CD4-positive, alpha-beta T cell (primary cell): ENCODE results near the gene DMAC2. TPM values are rescaled to one million over a fixed set of nuclear protein-coding genes. Genes with fewer than 3 reads are reported as not detected.
"Not testable (repeated sequence)": the region's sequence is repeated elsewhere in the genome, so short reads cannot be mapped to it uniquely, and the experiment has no call there.

Source experiments
- ATAC-seq: fragments of 200-7000 bp; cut with Tn5 transposase; one replicate; pipeline ENCODE4 v1.10.0; 2022; ENCODE audit warnings: mild to moderate bottlenecking; ENCODE audit not compliant: poor library complexity
- CTCF ChIA-PET: fragments of 350-600 bp; sonication (Branson Sonifier 250); formaldehyde crosslinking; loops from one replicate; lab custom pipeline; 2021; ENCODE audit warnings: antibody characterized with exemption, inconsistent platforms; lab: Charles Lee
- POLR2A ChIA-PET: fragments of 350-600 bp; sonication (Branson Sonifier 250); formaldehyde crosslinking; loops from one replicate; lab custom pipeline; 2021; ENCODE audit warnings: antibody characterized with exemption, inconsistent platforms; lab: Charles Lee
- DNase-seq, 14 experiments: peaks; one replicate each; pipeline ENCODE4 v3.0.0-alpha.2; 2013 to 2020; ENCODE audit warnings: mixed read lengths in 2 of 14
- H3K27ac ChIP-seq, 2 donors: one replicate each; pipeline versions ENCODE4 v1.5.1 to v1.7.0; 2013; ENCODE audit warnings: low read length in 2 of 2, low read depth in 1 of 2, mild to moderate bottlenecking in 1 of 2
- H3K27me3 ChIP-seq, 2 experiments: 1 replicate in 1 of 2; 2 replicates in 1 of 2; pipeline versions ENCODE4 v1.6.1 to v1.7.0; 2013; ENCODE audit warnings: low read length in 2 of 2, control low read depth in 1 of 2, mild to moderate bottlenecking in 1 of 2, moderate library complexity in 1 of 2; ENCODE audit not compliant: insufficient read depth in 2 of 2, control insufficient read depth in 1 of 2
- H3K36me3 ChIP-seq: one replicate; pipeline ENCODE4 v1.6.1; 2013; ENCODE audit warnings: low read length, control low read depth; ENCODE audit not compliant: insufficient read depth
- H3K4me1 ChIP-seq: one replicate; pipeline ENCODE4 v1.6.1; 2013; ENCODE audit warnings: low read length, control low read depth; ENCODE audit not compliant: insufficient read depth
- H3K4me3 ChIP-seq: one replicate; pipeline ENCODE4 v1.5.1; 2013; ENCODE audit warnings: mild to moderate bottlenecking, low read length, moderate library complexity
- H3K9me3 ChIP-seq, 2 experiments: 1 replicate in 1 of 2; 2 replicates in 1 of 2; pipeline versions ENCODE4 v1.6.1 to v1.7.0; 2013; ENCODE audit warnings: low read length in 2 of 2, mild to moderate bottlenecking in 2 of 2, control low read depth in 1 of 2, moderate library complexity in 1 of 2; ENCODE audit not compliant: control insufficient read depth in 1 of 2, insufficient read depth in 1 of 2
- H3K27ac Mint-ChIP-seq: one replicate; pipeline ENCODE4 v1.8.0; 2020; ENCODE audit warnings: mixed read lengths
- H3K27me3 Mint-ChIP-seq: one replicate; pipeline ENCODE4 v1.8.0; 2021; ENCODE audit warnings: mixed read lengths
- H3K36me3 Mint-ChIP-seq: one replicate; pipeline ENCODE4 v1.8.0; 2021; ENCODE audit warnings: low read depth, mixed read lengths
- H3K4me1 Mint-ChIP-seq: one replicate; pipeline ENCODE4 v1.8.0; 2021; ENCODE audit warnings: low read depth, mixed read lengths
- H3K4me3 Mint-ChIP-seq: one replicate; pipeline ENCODE4 v1.8.0; 2020; ENCODE audit warnings: mild to moderate bottlenecking, mixed read lengths
- H3K9me3 Mint-ChIP-seq: one replicate; pipeline ENCODE4 v1.8.0; 2020; ENCODE audit warnings: mixed read lengths
- intact Hi-C, 2 experiments: fragments of 100-400 bp; cut with DNase I in 1 of 2; cut with micrococcal nuclease in 1 of 2; formaldehyde crosslinking; loops; one replicate each; pipeline versions ENCODE4 v1.15.1 to v1.9.0; 2023 to 2025; cut with DNase I, micrococcal nuclease
- total RNA-seq, 174 experiments: library from RNA in 2 of 174; stranded (reverse) in 2 of 174; gene quantifications; one replicate each; pipeline ENCODE4 v1.2.3 and lab custom pipeline; 2021 to 2026
- TF ChIP-seq, protein P1 (sequence below): fragments of 200-600 bp; IDR thresholded peaks from one replicate; pipeline ENCODE4 v1.8.0; 2022; ENCODE audit warnings: antibody characterized with exemption, mild to moderate bottlenecking

The DMAC2 gene
- total RNA-seq, 2 experiments from 2014 or later = 21.6 to 25.7 TPM

DNA sequence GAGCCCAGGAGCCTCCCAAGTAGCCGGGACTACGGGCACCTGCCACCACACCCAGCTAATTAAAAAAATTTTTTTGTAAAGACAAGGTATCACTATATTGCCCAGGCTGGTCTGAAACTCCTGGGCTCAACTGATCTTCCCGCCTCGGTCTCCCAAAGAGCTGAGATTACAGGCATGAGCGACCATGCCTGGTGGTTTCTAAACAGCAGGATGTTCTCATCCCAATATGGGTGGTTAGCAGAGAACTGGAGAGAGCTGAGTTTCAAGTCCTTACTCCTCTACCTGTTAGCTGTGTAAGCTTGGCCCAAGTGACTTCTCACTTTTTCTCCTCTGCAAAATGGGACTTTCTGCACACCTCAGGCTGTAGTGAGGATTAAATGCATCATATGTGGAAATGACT is 55.4 kb downstream of the DMAC2 start:
- no peak for ATAC-seq
- no peaks in the 10 kb centered on the region for H3K9me3 ChIP-seq
- H3K27ac Mint-ChIP-seq = no peak overlapping the region
- peaks cover 16% of the 10 kb centered on the region for H3K36me3 ChIP-seq
- TF ChIP-seq, protein P1, sequence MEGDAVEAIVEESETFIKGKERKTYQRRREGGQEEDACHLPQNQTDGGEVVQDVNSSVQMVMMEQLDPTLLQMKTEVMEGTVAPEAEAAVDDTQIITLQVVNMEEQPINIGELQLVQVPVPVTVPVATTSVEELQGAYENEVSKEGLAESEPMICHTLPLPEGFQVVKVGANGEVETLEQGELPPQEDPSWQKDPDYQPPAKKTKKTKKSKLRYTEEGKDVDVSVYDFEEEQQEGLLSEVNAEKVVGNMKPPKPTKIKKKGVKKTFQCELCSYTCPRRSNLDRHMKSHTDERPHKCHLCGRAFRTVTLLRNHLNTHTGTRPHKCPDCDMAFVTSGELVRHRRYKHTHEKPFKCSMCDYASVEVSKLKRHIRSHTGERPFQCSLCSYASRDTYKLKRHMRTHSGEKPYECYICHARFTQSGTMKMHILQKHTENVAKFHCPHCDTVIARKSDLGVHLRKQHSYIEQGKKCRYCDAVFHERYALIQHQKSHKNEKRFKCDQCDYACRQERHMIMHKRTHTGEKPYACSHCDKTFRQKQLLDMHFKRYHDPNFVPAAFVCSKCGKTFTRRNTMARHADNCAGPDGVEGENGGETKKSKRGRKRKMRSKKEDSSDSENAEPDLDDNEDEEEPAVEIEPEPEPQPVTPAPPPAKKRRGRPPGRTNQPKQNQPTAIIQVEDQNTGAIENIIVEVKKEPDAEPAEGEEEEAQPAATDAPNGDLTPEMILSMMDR = no peak
- H3K27ac ChIP-seq = no peak overlapping the region
- H3K36me3 Mint-ChIP-seq = peaks cover 27% of the 10 kb centered on the region
- intact Hi-C loops = no loop called here
- no peaks in the 10 kb centered on the region for H3K27me3 ChIP-seq
- no peak overlapping the region for H3K4me3 ChIP-seq
- no peak overlapping the region for H3K4me3 Mint-ChIP-seq
- H3K9me3 Mint-ChIP-seq = no peaks in the 10 kb centered on the region
- POLR2A ChIA-PET = interaction anchor here (0.6 kb wide), 1 partner anchor 171 kb away, joined by 3 read pairs; no protein-coding TSS in a partner anchor
- CTCF ChIA-PET = interaction anchor here (0.6 kb wide), 1 partner anchor 73 kb away, joined by 3 read pairs; no protein-coding TSS in a partner anchor
- H3K27me3 Mint-ChIP-seq = no peaks in the 10 kb centered on the region
- DNase-seq = no peak
- no peaks in the 10 kb centered on the region for H3K4me1 Mint-ChIP-seq
- H3K4me1 ChIP-seq = no peaks in the 10 kb centered on the region

DNA sequence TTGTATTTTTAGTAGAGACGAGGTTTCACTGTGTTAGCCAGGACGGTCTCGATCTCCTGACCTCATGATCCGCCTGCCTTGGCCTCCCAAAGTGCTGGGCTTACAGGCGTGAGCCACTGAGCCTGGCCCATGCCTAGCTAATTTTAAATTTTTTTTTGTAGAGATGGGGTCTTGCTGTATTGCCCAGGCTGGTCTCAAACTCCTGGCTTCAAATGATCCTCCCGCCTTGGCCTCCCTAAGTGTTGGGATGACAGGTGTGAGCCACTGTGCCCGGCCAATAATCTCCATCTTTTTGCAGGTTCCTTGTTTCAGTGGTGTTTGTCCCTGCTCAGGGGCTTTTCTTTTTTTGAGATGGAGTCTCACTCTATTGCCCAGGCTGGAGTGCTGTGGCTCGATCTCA is 58.2 kb downstream of the DMAC2 start:
- H3K4me1 ChIP-seq, CTCF ChIA-PET, H3K27me3 ChIP-seq, H3K27me3 Mint-ChIP-seq, DNase-seq, H3K9me3 ChIP-seq, H3K4me1 Mint-ChIP-seq, H3K36me3 Mint-ChIP-seq, H3K9me3 Mint-ChIP-seq, H3K36me3 ChIP-seq, H3K27ac ChIP-seq, H3K27ac Mint-ChIP-seq, intact Hi-C loops, ATAC-seq, H3K4me3 Mint-ChIP-seq, H3K4me3 ChIP-seq: not testable (repeated sequence)
- POLR2A ChIA-PET = interaction anchor here (1.5 kb wide), 1 partner anchor 16 kb away, joined by 4 read pairs; no protein-coding TSS in a partner anchor

Other genes with a start within 250 kb of the DMAC2 start
- under 1 TPM; 0.78 to 0.82 TPM for gene CYP2S1, start 246.7 kb downstream of the DMAC2 start, total RNA-seq
- gene AXL, start 220.7 kb downstream of the DMAC2 start, total RNA-seq = under 1 TPM; 0.30 to 0.42 TPM
- gene HNRNPUL1, start 175.5 kb downstream of the DMAC2 start, total RNA-seq = 100 to 1,000 TPM; 367 to 388 TPM
- gene CCDC97, start 129.7 kb downstream of the DMAC2 start, total RNA-seq = 10 to 100 TPM; 27.3 to 29.7 TPM
- 100 to 1,000 TPM; 406 to 416 TPM for gene TGFB1, start 86.0 kb downstream of the DMAC2 start, total RNA-seq
- 10 to 100 TPM; 21.1 to 26.8 TPM for gene B9D2, start 75.8 kb downstream of the DMAC2 start, total RNA-seq
- 1 to 10 TPM; 6.8 to 7.7 TPM for gene TMEM91, start 63.4 kb downstream of the DMAC2 start, total RNA-seq
- gene EXOSC5, start 42.6 kb downstream of the DMAC2 start, total RNA-seq = 1 to 10 TPM; 6.5 to 7.5 TPM
- 10 to 100 TPM; 12.2 to 13.1 TPM for gene BCKDHA, start 42.1 kb downstream of the DMAC2 start, total RNA-seq
- 1 to 10 TPM in 1 of 2 experiments, under 1 TPM in 1; 0.58 to 1.2 TPM for gene B3GNT8, start 12.5 kb downstream of the DMAC2 start, total RNA-seq
- not detected for gene ERICH4, start 3.2 kb upstream of the DMAC2 start, total RNA-seq
- gene CEACAM21, start 136.3 kb upstream of the DMAC2 start, total RNA-seq = 10 to 100 TPM; 30.7 to 34.9 TPM
- gene CEACAM4, start 187.2 kb upstream of the DMAC2 start, total RNA-seq = under 1 TPM; 0.36 to 0.84 TPM
- gene CEACAM7, start 248.4 kb upstream of the DMAC2 start, total RNA-seq = not detected